HG03095 (cell line): ENCODE data around the gene APOO.

Experiments
- ATAC-seq: cut with Tn5 transposase; IDR thresholded peaks from one replicate; pipeline ENCODE4 v1.9.1; 2021; ENCODE audit warnings: moderate library complexity; ENCODE audit not compliant: unreplicated experiment

APOO gene

GRCh38 chrX:23907498-23908218 is at the start of gene APOO, which contains the start of gene CXorf58:
TSS of gene APOO (minus strand) at chrX:23907938. CDS start at chrX:23907702, 236 bp downstream.
TSS of gene CXorf58 (plus strand) at chrX:23908006. CDS start at chrX:23910303, 2,297 bp downstream.
- peak; percentile 89 for ATAC-seq

DNA sequence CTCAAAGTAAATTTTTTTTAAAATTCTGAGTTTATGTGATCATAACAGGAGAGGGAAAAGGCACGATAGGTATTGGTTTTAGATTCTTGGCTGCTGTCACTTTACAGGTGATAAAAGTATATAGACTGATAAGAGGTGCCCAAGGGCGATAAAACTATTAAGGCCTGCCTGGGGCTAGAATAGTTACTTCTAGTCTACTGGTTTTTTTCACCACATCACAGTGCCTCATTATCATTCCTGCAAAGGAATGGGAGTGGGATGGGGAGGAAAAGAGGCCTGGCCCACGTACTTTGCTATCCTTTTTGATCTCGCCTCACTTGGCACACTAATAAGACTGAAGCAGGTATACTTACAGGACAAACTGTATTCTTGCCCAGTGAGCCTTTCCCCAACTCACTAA is 46.7 kb upstream of the APOO start:
- ATAC-seq = no peak

DNA sequence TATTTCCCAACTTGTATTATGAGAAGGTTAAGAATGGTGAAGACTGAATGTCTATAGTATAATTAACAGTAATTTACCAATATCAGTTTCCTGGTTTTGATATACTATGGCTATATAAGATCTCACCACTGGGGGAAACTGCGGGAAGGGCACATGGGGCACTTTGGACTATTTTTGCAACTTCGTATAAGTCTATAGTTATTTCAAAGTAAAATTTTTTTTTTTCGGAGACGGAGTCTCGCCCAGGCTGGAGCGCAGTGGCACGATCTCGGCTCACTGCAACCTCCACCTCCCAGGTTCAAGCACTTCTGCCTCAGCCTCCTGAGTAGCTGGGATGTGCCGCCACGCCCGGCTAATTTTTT is 46.2 kb upstream of the APOO start:
- ATAC-seq = no peak

GRCh38 chrX:23952984-23953907 is 45.5 kb upstream of the APOO start:
- peak; percentile 95 for ATAC-seq

DNA sequence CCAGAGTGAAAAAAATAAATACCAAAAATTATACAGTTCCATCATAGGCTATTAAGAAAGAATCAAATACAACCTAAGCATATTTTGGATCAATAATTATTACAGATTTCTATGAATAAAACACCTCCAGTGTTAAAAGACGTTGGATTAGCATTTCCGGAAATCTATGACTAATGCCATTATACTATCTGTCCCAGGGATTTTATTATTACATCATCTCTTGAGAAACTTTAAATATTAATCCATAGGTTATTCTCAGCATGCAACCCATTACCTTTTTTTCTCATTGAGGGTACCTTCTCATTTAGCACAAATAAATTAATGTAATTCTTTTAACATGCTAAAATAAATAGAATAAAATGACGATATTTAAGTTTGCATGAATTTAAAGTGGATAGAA is 44.7 kb upstream of the APOO start:
- ATAC-seq = no peak

- ATAC-seq = no peak
Observed at GRCh38 chrX:23945206-23945605, 37.5 kb upstream of the APOO start.

GRCh38 chrX:23944234-23944633 is 36.5 kb upstream of the APOO start:
- ATAC-seq = no peak

DNA sequence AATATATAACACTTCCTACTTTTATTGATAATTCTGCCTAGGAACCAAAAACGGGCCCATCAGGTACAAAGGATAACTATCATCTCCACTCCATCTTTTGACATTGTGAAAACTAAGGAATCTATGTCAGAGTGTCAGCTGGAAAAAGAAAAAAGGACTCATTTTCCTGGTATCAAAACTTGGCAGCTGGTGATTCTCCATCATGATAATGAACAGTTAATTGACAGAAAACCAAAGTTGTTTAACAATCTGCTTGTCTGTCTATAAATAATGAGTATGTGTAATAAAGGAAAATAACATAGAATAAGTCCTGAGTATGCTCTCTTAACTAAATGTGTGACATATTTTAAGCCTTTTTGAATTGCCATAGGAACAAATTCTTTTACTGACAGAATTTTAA is 31.5 kb upstream of the APOO start:
- ATAC-seq = no peak

- no peak for ATAC-seq
Observed at GRCh38 chrX:23938690-23939089, 31.0 kb upstream of the APOO start.

- no peak for ATAC-seq
Observed at GRCh38 chrX:23937100-23937499, 29.4 kb upstream of the APOO start.

DNA sequence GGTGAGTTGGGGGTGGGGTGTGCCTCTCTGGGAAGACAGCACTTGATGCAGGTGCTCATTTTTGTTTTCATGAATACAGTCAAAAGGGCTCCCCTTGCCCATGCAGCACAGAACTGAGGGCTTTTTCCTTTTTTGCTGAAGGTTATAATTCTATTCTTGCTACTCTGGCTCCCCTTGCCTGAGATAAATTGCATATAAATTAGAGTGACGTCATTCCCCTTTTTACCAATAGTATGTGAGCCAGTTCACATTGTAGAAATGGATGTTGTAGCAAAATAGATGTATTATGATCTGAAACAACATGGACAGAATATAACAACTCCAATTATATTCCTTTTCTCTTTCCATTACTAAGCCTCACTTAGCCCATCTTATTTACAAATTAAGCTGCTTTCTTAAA is 28.4 kb upstream of the APOO start:
- ATAC-seq = no peak

- no peak for ATAC-seq
Observed at GRCh38 chrX:23935106-23935505, 27.4 kb upstream of the APOO start.

GRCh38 chrX:23932046-23932445 is 24.3 kb upstream of the APOO start:
- ATAC-seq = no peak

DNA sequence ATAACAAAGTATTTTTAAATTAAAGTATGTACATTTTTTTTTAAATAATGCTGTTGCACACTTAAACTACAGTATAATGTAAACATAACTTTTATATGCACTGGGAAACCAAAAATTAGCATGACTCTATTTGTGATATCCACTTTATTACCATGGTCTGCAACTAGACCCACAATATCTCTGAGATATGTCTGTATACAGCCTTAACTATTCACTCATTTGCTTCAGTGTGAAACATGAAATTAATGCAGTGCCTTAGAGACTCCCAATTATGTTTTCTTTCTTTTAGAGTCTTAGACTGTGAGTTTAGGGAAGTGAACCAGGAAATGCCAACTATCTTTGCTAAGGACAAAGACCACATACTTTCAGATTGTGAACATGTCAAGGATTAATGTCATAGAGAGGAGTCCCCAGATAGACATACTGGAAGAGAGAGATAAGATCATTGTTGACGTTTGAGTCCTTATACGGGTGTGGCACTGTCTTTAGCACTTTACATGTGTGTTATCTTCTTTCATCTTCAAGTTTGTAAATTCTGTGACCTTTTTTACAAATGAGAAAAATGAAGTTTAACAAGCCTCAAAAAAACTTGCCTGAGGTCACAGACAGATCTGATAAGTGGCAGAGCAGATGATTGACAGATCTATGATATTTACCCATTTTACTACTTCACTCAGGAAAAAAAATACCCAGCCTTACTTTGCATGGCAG is 23.3 kb upstream of the APOO start:
- no peak for ATAC-seq

GRCh38 chrX:23926015-23926414 is 18.3 kb upstream of the APOO start:
- ATAC-seq = no peak

DNA sequence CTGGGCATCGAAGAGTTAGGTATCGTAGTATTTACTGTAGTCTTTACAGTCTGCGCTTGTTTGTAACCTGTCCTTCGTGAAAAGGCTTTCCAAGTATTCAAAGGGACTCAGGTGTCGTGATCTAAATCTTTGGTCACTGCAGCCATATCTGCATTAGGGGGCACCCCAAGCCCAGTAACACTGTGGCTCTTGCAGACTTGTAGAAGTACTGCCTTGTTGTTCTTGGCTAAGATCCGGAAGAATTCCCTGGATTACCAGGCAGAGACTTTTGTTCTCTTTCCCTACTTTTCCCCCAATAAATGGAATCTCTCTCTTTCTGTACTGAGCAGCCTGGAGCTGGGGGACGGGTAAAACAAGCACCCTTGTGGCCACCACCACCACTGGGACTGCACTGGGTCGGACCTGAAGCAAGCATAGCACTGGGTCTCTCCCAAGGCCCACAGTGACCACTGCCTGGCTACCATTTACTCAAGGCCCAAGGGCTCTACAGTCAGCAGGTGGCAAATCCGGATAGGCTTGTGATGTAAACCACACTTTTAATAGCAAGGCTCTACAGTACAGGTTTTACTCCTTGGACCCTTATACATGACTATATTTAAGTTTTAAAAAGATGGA is 12.1 kb upstream of the APOO start:
- no peak for ATAC-seq

DNA sequence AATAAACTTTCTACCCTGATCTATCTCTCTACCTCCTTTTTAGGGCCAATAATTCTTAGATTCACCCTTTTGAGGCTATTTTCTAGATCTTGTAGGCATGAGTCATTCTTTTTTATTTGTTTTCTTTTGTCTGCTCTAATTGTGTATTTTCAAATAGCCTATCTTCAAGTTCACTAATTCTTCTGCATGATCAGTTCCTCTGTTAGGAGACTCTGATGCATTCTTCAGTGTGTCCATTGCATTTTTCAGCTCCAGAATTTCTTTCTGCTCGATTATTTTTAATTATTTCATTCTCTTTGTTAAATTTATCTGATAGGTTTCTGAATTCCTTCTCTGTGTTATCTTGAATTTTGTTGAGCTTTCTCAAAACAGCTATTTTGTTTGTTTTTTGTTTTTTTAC is 11.4 kb upstream of the APOO start:
- no peak for ATAC-seq

- no peak for ATAC-seq
Observed at GRCh38 chrX:23911126-23911835, 3.5 kb upstream of the APOO start.

DNA sequence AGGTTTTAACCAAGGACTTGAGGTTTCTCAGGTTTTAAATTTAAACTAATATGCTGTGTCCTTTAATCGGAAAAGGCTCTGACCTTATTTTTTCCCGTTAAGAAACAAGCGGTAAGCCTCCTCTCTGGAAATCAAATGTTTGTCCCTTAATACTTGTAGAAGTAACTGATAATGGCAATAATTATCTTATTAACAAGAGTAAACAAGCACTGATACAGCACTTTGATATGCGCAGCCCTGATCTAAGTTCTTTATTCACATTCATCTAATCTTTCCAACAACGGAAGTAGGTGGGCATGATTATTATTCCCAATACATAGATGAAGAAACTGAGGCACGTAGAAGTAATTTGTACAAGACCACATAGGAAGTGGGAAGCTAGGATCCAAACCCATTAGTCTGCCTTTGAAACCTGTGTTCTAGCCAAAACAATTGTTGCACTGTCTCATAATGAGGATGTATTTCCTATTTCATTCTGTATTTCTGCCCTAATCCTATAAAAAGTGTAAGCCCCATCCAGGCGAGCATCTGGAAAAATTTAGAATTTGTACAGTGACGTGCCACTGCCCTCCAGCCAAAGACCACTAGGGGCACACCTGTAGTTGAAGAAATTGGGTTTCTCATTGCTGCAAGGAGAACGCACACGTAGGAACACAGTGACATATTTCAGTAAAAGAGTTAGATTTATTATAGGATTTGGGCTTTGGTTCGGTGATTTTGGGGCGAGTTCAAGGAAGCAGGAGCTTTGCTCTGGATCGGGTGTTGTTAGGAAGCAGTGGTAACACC is 674 bp upstream of the APOO start:
- no peak for ATAC-seq

- no peak for ATAC-seq
Observed at GRCh38 chrX:23907111-23907497, 634 bp downstream of the APOO start.
